ENCODE data around the gene RAD50.

The RAD50 gene

DNA sequence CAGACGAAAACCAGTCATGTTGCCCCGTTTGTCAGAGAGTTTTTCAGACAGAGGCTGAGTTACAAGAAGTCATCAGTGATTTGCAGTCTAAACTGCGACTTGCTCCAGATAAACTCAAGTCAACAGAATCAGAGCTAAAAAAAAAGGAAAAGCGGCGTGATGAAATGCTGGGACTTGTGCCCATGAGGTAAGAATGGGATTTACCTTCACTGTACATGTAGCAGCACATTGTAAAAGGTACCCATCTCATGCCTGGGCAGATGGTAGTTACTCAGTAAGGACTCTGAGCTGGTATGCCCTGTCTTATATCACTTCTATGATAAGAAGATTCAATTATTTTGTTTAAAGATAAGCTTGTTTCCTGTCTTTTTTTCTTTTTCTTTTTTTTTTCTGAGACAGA lies 38.8 kb downstream of the RAD50 start:
- no peak overlapping the region for H2BK5ac ChIP-seq (ENCODE audit: low read length)
- no peak overlapping the region for H3K23ac ChIP-seq (ENCODE audit: low read depth, low read length, poor library complexity)
- no CpG with 5 or more reads among the region's 5 CpGs for WGBS, 2 donors (ENCODE audit: extremely low coverage in 2 of 2, insufficient read length in 2 of 2, insufficient replicate concordance in 1 of 2)
- H3K4ac ChIP-seq (ENCODE audit: low read length), result no peak overlapping the region
- no peak overlapping the region for H4K91ac ChIP-seq (ENCODE audit: low read depth, low read length, poor library complexity)
- no peak overlapping the region for H3K4me2 ChIP-seq (ENCODE audit: insufficient read depth, low read length, poor library complexity, severe bottlenecking)
- no peak overlapping the region for H2AK5ac ChIP-seq (ENCODE audit: low read depth, low read length)
- no peak overlapping the region for H3K9ac ChIP-seq (ENCODE audit: low read depth, low read length, poor library complexity)
- no peak overlapping the region for H3K14ac ChIP-seq (ENCODE audit: low read length)
- H2BK120ac ChIP-seq (ENCODE audit: low read depth, low read length), result no peak overlapping the region
- no peak overlapping the region for H3K18ac ChIP-seq (ENCODE audit: low read length)
- H2BK15ac ChIP-seq (ENCODE audit: low read length), result no peak overlapping the region
- H3K27ac ChIP-seq (replicated peaks; ENCODE audit: low read length), result no peak overlapping the region
- H3K36me3 ChIP-seq (replicated peaks in 1 of 2; ENCODE audit: control insufficient read depth in 2 of 2, insufficient read depth in 2 of 2, low read length in 2 of 2), result peaks cover 19 to 32% of the 10 kb centered on the region in 2 donors
- H2BK12ac ChIP-seq (ENCODE audit: low read length), result no peak overlapping the region
- no peak for DNase-seq (ENCODE audit: low spot score)
- no peak overlapping the region for H4K8ac ChIP-seq (ENCODE audit: low read depth, low read length)
- H3K79me1 ChIP-seq (ENCODE audit: low read depth, low read length), result no peaks in the 10 kb centered on the region
- H2AFZ ChIP-seq (ENCODE audit: low read length), result no peak overlapping the region
- no peak overlapping the region for H3K4me3 ChIP-seq (ENCODE audit: low read length in 2 of 2)
- no peaks in the 10 kb centered on the region for H3K27me3 ChIP-seq (ENCODE audit: control insufficient read depth in 3 of 3, insufficient read depth in 3 of 3, low read depth in 1 of 3, low read length in 3 of 3)
- no peaks in the 10 kb centered on the region for H3K9me3 ChIP-seq (replicated peaks in 1 of 2; ENCODE audit: control insufficient read depth in 2 of 2, insufficient read depth in 1 of 2, low read depth in 1 of 2, low read length in 2 of 2)
- peaks cover 0 to 2% of the 10 kb centered on the region in 2 donors for H3K4me1 ChIP-seq (ENCODE audit: control insufficient read depth in 2 of 2, insufficient read depth in 1 of 2, low read depth in 1 of 2, low read length in 2 of 2)

DNA sequence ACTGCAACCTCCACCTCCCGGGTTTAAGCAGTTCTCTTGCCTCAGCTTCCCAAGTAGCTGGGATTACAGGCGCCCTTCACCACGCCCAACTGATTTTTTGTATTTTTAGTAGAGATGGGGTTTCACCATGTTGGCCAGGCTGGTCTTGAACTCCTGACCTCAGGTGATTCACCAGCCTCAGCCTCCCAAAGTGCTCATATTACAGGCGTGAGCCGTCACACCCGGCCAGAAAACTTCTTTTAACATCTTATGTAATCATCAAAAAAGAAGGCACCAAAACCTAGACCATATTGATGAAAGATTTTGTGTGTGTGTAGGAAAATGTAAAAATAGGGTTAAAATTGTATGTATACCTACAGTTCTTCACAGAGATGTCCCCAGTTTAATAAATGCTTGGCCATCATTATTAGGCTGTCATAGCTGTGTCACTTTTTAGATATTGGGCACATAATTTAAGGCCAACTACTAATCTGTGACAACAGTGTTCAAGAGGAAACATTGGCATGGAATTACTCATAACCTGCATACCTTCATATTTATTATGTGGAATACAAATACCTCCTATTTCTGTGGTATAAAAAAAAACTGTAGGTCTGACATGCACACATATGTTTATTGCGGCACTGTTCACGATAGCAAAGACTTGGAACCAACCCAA lies 44.4 kb downstream of the RAD50 start:
- peaks cover 19 to 20% of the 10 kb centered on the region in 2 donors for H3K36me3 ChIP-seq (replicated peaks in 1 of 2; ENCODE audit: control insufficient read depth in 2 of 2, insufficient read depth in 2 of 2, low read length in 2 of 2)
- H2BK5ac ChIP-seq (ENCODE audit: low read length), result no peak overlapping the region
- no peak overlapping the region for H3K27ac ChIP-seq (replicated peaks; ENCODE audit: low read length)
- H3K18ac ChIP-seq (ENCODE audit: low read length), result no peak overlapping the region
- no peak overlapping the region for H3K14ac ChIP-seq (ENCODE audit: low read length)
- H3K4me2 ChIP-seq (ENCODE audit: insufficient read depth, low read length, poor library complexity, severe bottlenecking), result no peak overlapping the region
- H3K9me3 ChIP-seq (replicated peaks in 1 of 2; ENCODE audit: control insufficient read depth in 2 of 2, insufficient read depth in 1 of 2, low read depth in 1 of 2, low read length in 2 of 2), result no peaks in the 10 kb centered on the region
- H3K4me1 ChIP-seq (ENCODE audit: control insufficient read depth in 2 of 2, insufficient read depth in 1 of 2, low read depth in 1 of 2, low read length in 2 of 2), result no peaks in the 10 kb centered on the region
- H3K9ac ChIP-seq (ENCODE audit: low read depth, low read length, poor library complexity), result no peak overlapping the region
- no peak overlapping the region for H2AK5ac ChIP-seq (ENCODE audit: low read depth, low read length)
- no peak overlapping the region for H4K8ac ChIP-seq (ENCODE audit: low read depth, low read length)
- no peak overlapping the region for H3K23ac ChIP-seq (ENCODE audit: low read depth, low read length, poor library complexity)
- no peak for DNase-seq (ENCODE audit: low spot score)
- no peak overlapping the region for H2BK12ac ChIP-seq (ENCODE audit: low read length)
- no peaks in the 10 kb centered on the region for H3K79me1 ChIP-seq (ENCODE audit: low read depth, low read length)
- H2BK120ac ChIP-seq (ENCODE audit: low read depth, low read length), result no peak overlapping the region
- no peaks in the 10 kb centered on the region for H3K27me3 ChIP-seq (ENCODE audit: control insufficient read depth in 3 of 3, insufficient read depth in 3 of 3, low read depth in 1 of 3, low read length in 3 of 3)
- no peak overlapping the region for H3K4me3 ChIP-seq (ENCODE audit: low read length in 2 of 2)
- H3K4ac ChIP-seq (ENCODE audit: low read length), result no peak overlapping the region
- H4K91ac ChIP-seq (ENCODE audit: low read depth, low read length, poor library complexity), result no peak overlapping the region
- no CpG with 5 or more reads among the region's 8 CpGs for WGBS, 2 donors (ENCODE audit: extremely low coverage in 2 of 2, insufficient read length in 2 of 2, insufficient replicate concordance in 1 of 2)
- H2AFZ ChIP-seq (ENCODE audit: low read length), result no peak overlapping the region
- H2BK15ac ChIP-seq (ENCODE audit: low read length), result no peak overlapping the region

DNA sequence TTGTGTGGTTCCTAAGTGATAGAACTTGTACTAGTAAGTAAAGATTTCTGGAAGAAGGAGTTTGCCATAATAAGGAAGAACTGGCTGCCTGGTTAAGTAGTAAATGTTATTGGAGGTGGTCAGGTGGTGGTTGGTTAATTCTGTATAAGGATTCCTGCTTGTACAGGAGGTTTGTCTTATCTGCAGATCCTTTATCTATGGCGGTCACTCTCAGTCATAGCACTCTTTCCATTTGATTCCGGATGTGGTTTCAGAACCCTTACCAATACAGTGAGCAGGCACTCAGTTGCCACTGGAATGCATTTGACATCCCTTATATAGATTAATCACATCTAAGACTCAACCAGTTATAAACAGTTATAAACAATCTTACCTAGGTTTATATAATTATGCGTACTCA lies 50.3 kb downstream of the RAD50 start:
- Histone ChIP-seq H3K14ac (ENCODE audit: low read length) (no peak overlapping the region), H4K91ac (ENCODE audit: low read depth, low read length, poor library complexity) (no peak overlapping the region), H3K4ac (ENCODE audit: low read length) (no peak overlapping the region), H3K27me3 (ENCODE audit: control insufficient read depth in 3 of 3, insufficient read depth in 3 of 3, low read depth in 1 of 3, low read length in 3 of 3) (no peaks in the 10 kb centered on the region), H2BK5ac (ENCODE audit: low read length) (no peak overlapping the region), H2BK15ac (ENCODE audit: low read length) (no peak overlapping the region), H3K4me3 (ENCODE audit: low read length in 2 of 2) (no peak overlapping the region), H3K4me1 (ENCODE audit: control insufficient read depth in 2 of 2, insufficient read depth in 1 of 2, low read depth in 1 of 2, low read length in 2 of 2) (no peaks in the 10 kb centered on the region), H2AFZ (ENCODE audit: low read length) (no peak overlapping the region), H3K27ac (replicated peaks; ENCODE audit: low read length) (no peak overlapping the region), H3K79me1 (ENCODE audit: low read depth, low read length) (no peaks in the 10 kb centered on the region), H3K4me2 (ENCODE audit: insufficient read depth, low read length, poor library complexity, severe bottlenecking) (no peak overlapping the region), H2AK5ac (ENCODE audit: low read depth, low read length) (no peak overlapping the region), H2BK12ac (ENCODE audit: low read length) (no peak overlapping the region), H3K9ac (ENCODE audit: low read depth, low read length, poor library complexity) (no peak overlapping the region), H4K8ac (ENCODE audit: low read depth, low read length) (no peak overlapping the region), H3K23ac (ENCODE audit: low read depth, low read length, poor library complexity) (no peak overlapping the region), H3K36me3 (replicated peaks in 1 of 2; ENCODE audit: control insufficient read depth in 2 of 2, insufficient read depth in 2 of 2, low read length in 2 of 2) (peaks cover 14 to 23% of the 10 kb centered on the region in 2 donors), H3K18ac (ENCODE audit: low read length) (no peak overlapping the region), H3K9me3 (replicated peaks in 1 of 2; ENCODE audit: control insufficient read depth in 2 of 2, insufficient read depth in 1 of 2, low read depth in 1 of 2, low read length in 2 of 2) (peaks cover 0 to 3% of the 10 kb centered on the region in 2 donors), H2BK120ac (ENCODE audit: low read depth, low read length) (no peak overlapping the region)
- DNase-seq (ENCODE audit: low spot score), result no peak
- WGBS, 2 donors (ENCODE audit: extremely low coverage in 2 of 2, insufficient read length in 2 of 2, insufficient replicate concordance in 1 of 2), result no CpG with 5 or more reads among the region's 3 CpGs

DNA sequence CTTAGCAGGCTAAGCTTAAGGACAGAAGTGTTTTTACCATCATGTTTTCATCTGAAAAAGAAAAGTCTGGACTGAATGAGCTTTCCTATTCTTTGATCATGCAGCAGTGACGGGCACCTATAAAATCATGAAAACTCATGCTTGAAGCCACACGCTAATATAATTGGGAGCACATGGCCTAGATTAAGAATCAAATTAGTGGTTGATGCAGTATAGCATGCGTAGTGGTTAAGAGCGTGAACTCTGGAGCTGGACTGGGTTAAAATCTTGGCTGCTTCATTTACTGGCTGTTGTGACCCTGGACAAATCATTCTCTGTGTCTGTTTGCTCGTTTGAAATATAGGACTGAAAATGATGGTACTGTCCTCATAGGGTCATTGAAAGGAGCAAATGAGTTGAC lies 51.3 kb downstream of the RAD50 start:
- no peaks in the 10 kb centered on the region for H3K79me1 ChIP-seq (ENCODE audit: low read depth, low read length)
- H3K4ac ChIP-seq (ENCODE audit: low read length), result no peak overlapping the region
- H4K91ac ChIP-seq (ENCODE audit: low read depth, low read length, poor library complexity), result no peak overlapping the region
- no peak overlapping the region for H4K8ac ChIP-seq (ENCODE audit: low read depth, low read length)
- H2AFZ ChIP-seq (ENCODE audit: low read length), result no peak overlapping the region
- no peak overlapping the region for H2BK5ac ChIP-seq (ENCODE audit: low read length)
- H3K4me2 ChIP-seq (ENCODE audit: insufficient read depth, low read length, poor library complexity, severe bottlenecking), result no peak overlapping the region
- H2BK12ac ChIP-seq (ENCODE audit: low read length), result no peak overlapping the region
- H3K23ac ChIP-seq (ENCODE audit: low read depth, low read length, poor library complexity), result no peak overlapping the region
- H2AK5ac ChIP-seq (ENCODE audit: low read depth, low read length), result no peak overlapping the region
- DNase-seq (ENCODE audit: low spot score), result no peak
- no CpG with 5 or more reads among the region's 5 CpGs for WGBS, 2 donors (ENCODE audit: extremely low coverage in 2 of 2, insufficient read length in 2 of 2, insufficient replicate concordance in 1 of 2)
- H3K27ac ChIP-seq (replicated peaks; ENCODE audit: low read length), result no peak overlapping the region
- peaks cover 0 to 5% of the 10 kb centered on the region in 2 donors for H3K9me3 ChIP-seq (replicated peaks in 1 of 2; ENCODE audit: control insufficient read depth in 2 of 2, insufficient read depth in 1 of 2, low read depth in 1 of 2, low read length in 2 of 2)
- H2BK120ac ChIP-seq (ENCODE audit: low read depth, low read length), result no peak overlapping the region
- no peak overlapping the region for H3K14ac ChIP-seq (ENCODE audit: low read length)
- no peaks in the 10 kb centered on the region for H3K4me1 ChIP-seq (ENCODE audit: control insufficient read depth in 2 of 2, insufficient read depth in 1 of 2, low read depth in 1 of 2, low read length in 2 of 2)
- H3K27me3 ChIP-seq (ENCODE audit: control insufficient read depth in 3 of 3, insufficient read depth in 3 of 3, low read depth in 1 of 3, low read length in 3 of 3), result no peaks in the 10 kb centered on the region
- peaks cover 14 to 25% of the 10 kb centered on the region in 2 donors for H3K36me3 ChIP-seq (replicated peaks in 1 of 2; ENCODE audit: control insufficient read depth in 2 of 2, insufficient read depth in 2 of 2, low read length in 2 of 2)
- H3K18ac ChIP-seq (ENCODE audit: low read length), result no peak overlapping the region
- H3K4me3 ChIP-seq (ENCODE audit: low read length in 2 of 2), result no peak overlapping the region
- H3K9ac ChIP-seq (ENCODE audit: low read depth, low read length, poor library complexity), result no peak overlapping the region
- H2BK15ac ChIP-seq (ENCODE audit: low read length), result no peak overlapping the region
